PC-3 (cell line): ENCODE results near the gene CXorf49.
"Not testable (repeated sequence)": the region's sequence is repeated elsewhere in the genome, so short reads cannot be mapped to it uniquely, and the experiment has no call there.

Source experiments
- EZH2phosphoT487 ChIP-seq: fragments of 300-600 bp; sonication (generic); IDR thresholded peaks from 2 replicates; pipeline ENCODE4 v1.6.1; 2018; ENCODE audit warnings: mild to moderate bottlenecking, antibody characterized with exemption, low read length, borderline replicate concordance
- TF ChIP-seq, protein P1 (sequence below): fragments of 300-600 bp; sonication (generic); conservative IDR thresholded peaks from 2 replicates; pipeline ENCODE4 v1.5.1; 2017; ENCODE audit warnings: antibody characterized with exemption, low read depth, mild to moderate bottlenecking, low read length

DNA sequence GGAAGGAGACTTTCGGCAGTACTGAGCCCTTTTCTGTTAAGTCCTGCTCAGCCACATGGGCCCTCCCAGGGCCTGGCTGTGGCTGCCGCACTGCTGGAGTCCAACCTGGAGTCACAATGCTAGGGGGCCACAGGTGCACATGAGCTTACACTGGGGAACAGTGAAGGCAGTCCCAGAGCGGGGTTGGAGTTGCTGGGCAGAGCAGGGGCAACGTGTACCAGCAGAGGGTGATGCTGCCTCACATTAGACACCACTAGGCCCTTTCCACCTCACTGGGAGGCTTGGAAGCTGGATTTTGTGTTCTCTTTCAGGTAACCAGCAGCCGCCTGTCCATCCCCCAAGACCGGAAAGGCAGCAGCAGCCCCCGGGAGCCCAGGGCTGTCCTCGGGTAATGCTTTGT is 47.5 kb upstream of the CXorf49 start:
- TF ChIP-seq EZH2phosphoT487 = not testable (repeated sequence)
- TF ChIP-seq, protein P1, sequence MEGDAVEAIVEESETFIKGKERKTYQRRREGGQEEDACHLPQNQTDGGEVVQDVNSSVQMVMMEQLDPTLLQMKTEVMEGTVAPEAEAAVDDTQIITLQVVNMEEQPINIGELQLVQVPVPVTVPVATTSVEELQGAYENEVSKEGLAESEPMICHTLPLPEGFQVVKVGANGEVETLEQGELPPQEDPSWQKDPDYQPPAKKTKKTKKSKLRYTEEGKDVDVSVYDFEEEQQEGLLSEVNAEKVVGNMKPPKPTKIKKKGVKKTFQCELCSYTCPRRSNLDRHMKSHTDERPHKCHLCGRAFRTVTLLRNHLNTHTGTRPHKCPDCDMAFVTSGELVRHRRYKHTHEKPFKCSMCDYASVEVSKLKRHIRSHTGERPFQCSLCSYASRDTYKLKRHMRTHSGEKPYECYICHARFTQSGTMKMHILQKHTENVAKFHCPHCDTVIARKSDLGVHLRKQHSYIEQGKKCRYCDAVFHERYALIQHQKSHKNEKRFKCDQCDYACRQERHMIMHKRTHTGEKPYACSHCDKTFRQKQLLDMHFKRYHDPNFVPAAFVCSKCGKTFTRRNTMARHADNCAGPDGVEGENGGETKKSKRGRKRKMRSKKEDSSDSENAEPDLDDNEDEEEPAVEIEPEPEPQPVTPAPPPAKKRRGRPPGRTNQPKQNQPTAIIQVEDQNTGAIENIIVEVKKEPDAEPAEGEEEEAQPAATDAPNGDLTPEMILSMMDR = not testable (repeated sequence)
